ENCODE measurements around the gene DLX2.

- TF ChIP-seq CTCF (IDR thresholded peaks at IDR 0.05) (peak in 3 of 4 experiments; percentile 17 to 43 (median 35)), POLR2A (IDR thresholded peaks at IDR 0.05) (no peak)
These were observed 10.9 kb upstream of the DLX2 start for GRCh38 chr2:172113617-172114016.
